NCI-H345 treated with DMSO at 0.1 percent for 48 hours (cell line): Measurements from ENCODE around the gene RAVER2.
A peak's percentile ranks its signal among the peaks of the same experiment; 100 is the strongest.
"Not testable (repeated sequence)": the region's sequence is repeated elsewhere in the genome, so short reads cannot be mapped to it uniquely, and the experiment has no call there.

ENCODE experiments used
- DNase-seq: peaks from one replicate; lab custom pipeline; 2025; ENCODE audit not compliant: unreplicated experiment; lab: John Stamatoyannopoulos, UW

RAVER2 gene

GRCh38 chr1:64810001-64810400 lies 65.1 kb downstream of the RAVER2 start:
- DNase-seq = no peak

GRCh38 chr1:64811131-64811530 lies 66.3 kb downstream of the RAVER2 start:
- DNase-seq = no peak

- no peak for DNase-seq
Measured at GRCh38 chr1:64814427-64814826, 69.6 kb downstream of the RAVER2 start.

GRCh38 chr1:64817364-64817763 lies 72.5 kb downstream of the RAVER2 start:
- not testable (repeated sequence) for DNase-seq

- not testable (repeated sequence) for DNase-seq
Measured at GRCh38 chr1:64820572-64820971, 75.7 kb downstream of the RAVER2 start.

- no peak for DNase-seq
Measured at GRCh38 chr1:64822621-64823020, 77.7 kb downstream of the RAVER2 start.

- DNase-seq = peak; percentile 65
Measured at GRCh38 chr1:64823691-64824476, 79.0 kb downstream of the RAVER2 start.

- DNase-seq = no peak
Measured at GRCh38 chr1:64826991-64827390, 82.1 kb downstream of the RAVER2 start.

GRCh38 chr1:64828829-64829228 lies 84.0 kb downstream of the RAVER2 start:
- no peak for DNase-seq

- no peak for DNase-seq
Measured at GRCh38 chr1:64829411-64830029, 84.6 kb downstream of the RAVER2 start.

- no peak for DNase-seq
Measured at GRCh38 chr1:64830030-64830651, 85.3 kb downstream of the RAVER2 start.

- DNase-seq = no peak
Measured at GRCh38 chr1:64834734-64835133, 89.9 kb downstream of the RAVER2 start.

GRCh38 chr1:64836802-64837201 lies 91.9 kb downstream of the RAVER2 start:
- DNase-seq = no peak

- DNase-seq = no peak
Measured at GRCh38 chr1:64838486-64838885, 93.6 kb downstream of the RAVER2 start.

GRCh38 chr1:64839261-64839660 lies 94.4 kb downstream of the RAVER2 start:
- DNase-seq = no peak

- DNase-seq = no peak
Measured at GRCh38 chr1:64839732-64840405, 95.0 kb downstream of the RAVER2 start.

- DNase-seq = no peak
Measured at GRCh38 chr1:64841330-64842065, 96.6 kb downstream of the RAVER2 start.

- DNase-seq = no peak
Measured at GRCh38 chr1:64842224-64842623, 97.3 kb downstream of the RAVER2 start.

GRCh38 chr1:64843675-64844074 lies 98.8 kb downstream of the RAVER2 start:
- DNase-seq = no peak

- no peak for DNase-seq
Measured at GRCh38 chr1:64844175-64844574, 99.3 kb downstream of the RAVER2 start.

GRCh38 chr1:64844609-64845008 lies 99.7 kb downstream of the RAVER2 start:
- DNase-seq = no peak
